ENCODE measurements around the gene CSMD2. TPM values are rescaled to one million over a fixed set of nuclear protein-coding genes. Genes with fewer than 3 reads are reported as not detected.
A peak's percentile ranks its signal among the peaks of the same experiment; 100 is the strongest.
"Not testable (repeated sequence)": the region's sequence is repeated elsewhere in the genome, so short reads cannot be mapped to it uniquely, and the experiment has no call there.

The CSMD2 gene
- total RNA-seq, 6 experiments from 2014 or later = under 0.01 to 0.19 (median 0.09) TPM; not detected in 1

GRCh38 chr1:34186741-34187494 is 21.9 kb upstream of the CSMD2 start:
- TF ChIP-seq, protein P1, sequence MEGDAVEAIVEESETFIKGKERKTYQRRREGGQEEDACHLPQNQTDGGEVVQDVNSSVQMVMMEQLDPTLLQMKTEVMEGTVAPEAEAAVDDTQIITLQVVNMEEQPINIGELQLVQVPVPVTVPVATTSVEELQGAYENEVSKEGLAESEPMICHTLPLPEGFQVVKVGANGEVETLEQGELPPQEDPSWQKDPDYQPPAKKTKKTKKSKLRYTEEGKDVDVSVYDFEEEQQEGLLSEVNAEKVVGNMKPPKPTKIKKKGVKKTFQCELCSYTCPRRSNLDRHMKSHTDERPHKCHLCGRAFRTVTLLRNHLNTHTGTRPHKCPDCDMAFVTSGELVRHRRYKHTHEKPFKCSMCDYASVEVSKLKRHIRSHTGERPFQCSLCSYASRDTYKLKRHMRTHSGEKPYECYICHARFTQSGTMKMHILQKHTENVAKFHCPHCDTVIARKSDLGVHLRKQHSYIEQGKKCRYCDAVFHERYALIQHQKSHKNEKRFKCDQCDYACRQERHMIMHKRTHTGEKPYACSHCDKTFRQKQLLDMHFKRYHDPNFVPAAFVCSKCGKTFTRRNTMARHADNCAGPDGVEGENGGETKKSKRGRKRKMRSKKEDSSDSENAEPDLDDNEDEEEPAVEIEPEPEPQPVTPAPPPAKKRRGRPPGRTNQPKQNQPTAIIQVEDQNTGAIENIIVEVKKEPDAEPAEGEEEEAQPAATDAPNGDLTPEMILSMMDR (IDR thresholded peaks at IDR 0.05) = no peak
- TF ChIP-seq POLR2A (IDR thresholded peaks at IDR 0.05) = no peak
- DNase-seq (no peak), ATAC-seq (no peak)
- H3K27ac ChIP-seq = no peak overlapping the region
- no peaks in the 10 kb centered on the region for H3K9me3 ChIP-seq
- WGBS (ENCODE audit: insufficient coverage, low coverage, low lambda C conversion rate, missing lambda C conversion rate) = 53% methylated on average over 11 of the region's 12 CpGs
- H3K36me3 ChIP-seq = no peaks in the 10 kb centered on the region
- H3K4me1 ChIP-seq = no peaks in the 10 kb centered on the region
- H3K4me3 ChIP-seq = no peak overlapping the region
- intact Hi-C loops (cut with DNase I) = no loop called here
- H3K27me3 ChIP-seq = no peaks in the 10 kb centered on the region

GRCh38 chr1:34183381-34183780 is 18.4 kb upstream of the CSMD2 start:
- DNase-seq; H3K4me3 ChIP-seq; intact Hi-C loops (cut with DNase I); ATAC-seq; H3K36me3 ChIP-seq; H3K9me3 ChIP-seq; H3K4me1 ChIP-seq; H3K27me3 ChIP-seq; H3K27ac ChIP-seq: not testable (repeated sequence)
- WGBS (ENCODE audit: insufficient coverage, low coverage, low lambda C conversion rate, missing lambda C conversion rate) = 82% methylated on average over 3 of the region's 4 CpGs

DNA sequence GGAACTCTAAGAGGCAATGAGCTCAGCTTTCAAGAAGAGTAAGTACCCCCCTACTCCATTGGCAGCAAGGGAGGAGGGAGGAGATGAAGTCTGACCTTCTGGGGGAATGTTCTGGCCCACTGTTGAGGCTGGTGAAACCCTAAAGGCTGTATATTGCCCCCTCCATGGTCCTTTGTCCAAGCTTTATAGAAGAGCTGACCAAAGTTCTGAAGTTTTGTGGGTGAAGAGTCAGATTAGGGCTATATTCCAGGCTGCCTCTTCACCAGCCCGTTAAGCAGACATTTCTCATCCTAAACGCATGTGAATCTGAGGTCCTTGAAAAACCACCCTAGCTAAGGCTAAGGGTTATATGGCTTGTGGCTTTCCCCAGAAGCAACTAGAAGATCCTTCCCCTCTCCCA is 13.0 kb upstream of the CSMD2 start:
- TF ChIP-seq POLR2A (IDR thresholded peaks at IDR 0.05) = no peak
- TF ChIP-seq, protein P1 (IDR thresholded peaks at IDR 0.05) = no peak
- DNase-seq (no peak), ATAC-seq (no peak)
- no peak overlapping the region for H3K4me3 ChIP-seq
- peaks cover 0 to 18% of the 10 kb centered on the region in 2 donors for H3K27me3 ChIP-seq
- H3K27ac ChIP-seq = no peak overlapping the region
- no peaks in the 10 kb centered on the region for H3K9me3 ChIP-seq
- no peaks in the 10 kb centered on the region for H3K4me1 ChIP-seq
- no peaks in the 10 kb centered on the region for H3K36me3 ChIP-seq
- intact Hi-C loops (cut with DNase I) = no loop called here
- WGBS (ENCODE audit: insufficient coverage, low coverage, low lambda C conversion rate, missing lambda C conversion rate) = 46% methylated on average over 2 of the region's 2 CpGs

DNA sequence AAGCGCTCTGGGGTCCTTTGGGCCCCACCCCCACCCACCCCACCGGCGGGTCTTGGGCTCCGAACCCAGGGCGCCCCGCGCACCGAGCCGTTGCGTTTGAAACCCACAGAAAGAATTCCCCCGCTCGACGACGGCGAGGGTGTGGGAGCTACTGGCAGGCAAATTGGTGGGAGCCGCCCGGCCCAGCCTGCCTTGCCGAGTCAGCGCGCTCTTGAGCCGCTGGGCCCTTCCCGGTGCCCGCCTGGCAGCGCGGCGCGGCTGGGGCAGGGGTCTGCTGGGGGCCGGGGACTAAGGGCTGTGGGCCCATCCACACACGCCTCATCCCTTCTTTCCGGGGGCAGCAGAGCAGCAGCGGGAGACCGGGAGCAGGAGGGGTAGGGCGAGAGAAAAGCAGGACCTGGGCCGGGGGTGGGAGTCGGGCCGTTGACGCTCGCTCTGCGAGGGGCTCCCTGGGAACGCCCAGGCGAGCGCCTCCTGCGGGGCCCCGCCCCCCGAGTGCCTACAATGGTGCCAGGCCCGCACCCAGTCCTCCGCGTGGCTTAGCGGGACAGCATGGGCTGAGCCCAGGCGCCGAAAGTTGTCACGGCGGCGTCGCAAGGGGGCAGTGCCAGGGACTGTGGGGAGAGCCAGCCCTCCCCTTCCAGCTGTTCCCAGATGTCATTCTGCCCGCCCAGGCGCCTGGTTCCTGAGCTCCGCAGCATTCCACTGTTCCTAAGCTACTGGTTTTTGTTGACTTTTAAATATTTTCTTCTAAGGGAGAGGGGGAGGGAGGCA is 12.0 kb upstream of the CSMD2 start, which contains the start of gene C1orf94:
Gene C1orf94 (plus strand): TSS at position 78 of the 774 bp plus-strand sequence. CDS start 883 bp downstream, outside the sequence.
- peak in 1 of 4 donors; percentile 29 for ATAC-seq
- TF ChIP-seq POLR2A (IDR thresholded peaks at IDR 0.05) = no peak
- TF ChIP-seq, protein P1 (IDR thresholded peaks at IDR 0.05) = no peak
- Histone ChIP-seq H3K4me1 (no peaks in the 10 kb centered on the region), H3K36me3 (no peaks in the 10 kb centered on the region), H3K4me3 (no peak within 1 kb of the TSS), H3K9me3 (no peaks in the 10 kb centered on the region), H3K27me3 (peaks cover 0 to 18% of the 10 kb centered on the region in 2 donors), H3K27ac (no peak within 1 kb of the TSS)
- no peak for DNase-seq
- intact Hi-C loops (cut with DNase I) = no loop called here
- 22% methylated on average over 3 of the region's 58 CpGs for WGBS (ENCODE audit: insufficient coverage, low coverage, low lambda C conversion rate, missing lambda C conversion rate)

DNA sequence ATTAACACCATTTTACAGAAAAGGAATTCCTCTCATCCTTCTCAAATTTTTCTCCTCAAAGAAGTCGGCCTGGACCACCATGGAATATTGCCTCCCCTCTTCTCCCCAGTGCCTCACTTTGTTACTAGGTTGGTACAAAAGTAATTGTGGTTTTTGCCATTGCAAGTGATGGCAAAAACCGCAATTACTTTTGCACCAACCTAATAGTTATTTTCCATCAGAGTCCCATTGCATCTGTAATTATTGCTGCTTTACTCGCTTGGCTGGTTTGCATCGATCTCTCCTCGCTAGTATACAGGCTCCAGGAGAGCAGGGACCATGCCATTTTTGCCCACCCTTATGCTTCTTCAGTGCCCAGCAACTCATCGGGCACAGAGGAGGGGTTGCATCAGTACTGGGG is 10.7 kb upstream of the CSMD2 start:
- TF ChIP-seq POLR2A (IDR thresholded peaks at IDR 0.05) = no peak
- TF ChIP-seq, protein P1 (IDR thresholded peaks at IDR 0.05) = no peak
- no peak overlapping the region for H3K4me3 ChIP-seq
- H3K27me3 ChIP-seq = peaks cover 0 to 18% of the 10 kb centered on the region in 2 donors
- no peaks in the 10 kb centered on the region for H3K9me3 ChIP-seq
- intact Hi-C loops (cut with DNase I) = no loop called here
- no peaks in the 10 kb centered on the region for H3K36me3 ChIP-seq
- no peaks in the 10 kb centered on the region for H3K4me1 ChIP-seq
- no peak overlapping the region for H3K27ac ChIP-seq
- no peak for ATAC-seq
- no peak for DNase-seq
- WGBS (ENCODE audit: insufficient coverage, low coverage, low lambda C conversion rate, missing lambda C conversion rate) = 63% methylated on average over 5 of the region's 6 CpGs
